H9 (cell line): ENCODE data around the gene TIPARP. TPM values are rescaled to one million over a fixed set of nuclear protein-coding genes. Genes with fewer than 3 reads are reported as not detected.

ENCODE experiments used
- DNase-seq: peaks from one replicate; pipeline ENCODE4 v3.0.0-alpha.2; 2017
- H2AFZ ChIP-seq: one replicate; pipeline ENCODE4 v1.6.1; 2013; ENCODE audit warnings: mild to moderate bottlenecking, low read length, control low read depth, moderate library complexity
- H2AK5ac ChIP-seq: 2 replicates; pipeline ENCODE4 v1.6.1; 2013; ENCODE audit warnings: low read length, control low read depth, mixed read lengths; ENCODE audit not compliant: insufficient read length
- H2BK120ac ChIP-seq: one replicate; pipeline ENCODE4 v1.6.1; 2013; ENCODE audit warnings: low read depth, mild to moderate bottlenecking, low read length, control low read depth, inconsistent platforms; ENCODE audit not compliant: poor library complexity, severe bottlenecking
- H2BK12ac ChIP-seq: 2 replicates; pipeline ENCODE4 v1.6.1; 2013; ENCODE audit warnings: low read length, control low read depth, mixed read lengths, low read depth; ENCODE audit not compliant: insufficient read length
- H2BK15ac ChIP-seq: 2 replicates; pipeline ENCODE4 v1.6.1; 2013; ENCODE audit warnings: low read depth, low read length, control low read depth
- H2BK20ac ChIP-seq: one replicate; pipeline ENCODE4 v1.6.1; 2013; ENCODE audit warnings: low read depth, mild to moderate bottlenecking, low read length, control low read depth, inconsistent platforms; ENCODE audit not compliant: poor library complexity, severe bottlenecking
- H2BK5ac ChIP-seq: 2 replicates; pipeline ENCODE4 v1.6.1; 2013; ENCODE audit warnings: low read length, control low read depth, mixed read lengths; ENCODE audit not compliant: insufficient read length
- H3K14ac ChIP-seq: 2 replicates; pipeline ENCODE4 v1.6.1; 2013; ENCODE audit warnings: low read length, control low read depth; ENCODE audit not compliant: insufficient read depth
- H3K18ac ChIP-seq: 2 replicates; pipeline ENCODE4 v1.6.1; 2013; ENCODE audit warnings: low read depth, mild to moderate bottlenecking, mixed read lengths, low read length, control low read depth; ENCODE audit not compliant: insufficient read length
- H3K23ac ChIP-seq: 2 replicates; pipeline ENCODE4 v1.6.1; 2013; ENCODE audit warnings: low read length, control low read depth, mixed read lengths, low read depth; ENCODE audit not compliant: insufficient read length
- H3K23me2 ChIP-seq: 2 replicates; pipeline ENCODE4 v1.6.1; 2013; ENCODE audit warnings: low read depth, mild to moderate bottlenecking, mixed read lengths, low read length, control low read depth; ENCODE audit not compliant: insufficient read length, poor library complexity, severe bottlenecking
- H3K27ac ChIP-seq: 2 replicates; pipeline ENCODE4 v1.5.1; 2013; ENCODE audit warnings: low read length, control low read depth, mixed read lengths, low read depth; ENCODE audit not compliant: insufficient read length
- H3K27me3 ChIP-seq: 2 replicates; pipeline ENCODE4 v1.6.1; 2013; ENCODE audit warnings: low read length, control low read depth, inconsistent platforms; ENCODE audit not compliant: insufficient read depth
- H3K4ac ChIP-seq: 2 replicates; pipeline ENCODE4 v1.6.1; 2013; ENCODE audit warnings: low read depth, mild to moderate bottlenecking, control low read depth, inconsistent platforms, low read length, moderate library complexity
- H3K4me1 ChIP-seq: 2 replicates; pipeline ENCODE4 v1.6.1; 2013; ENCODE audit warnings: low read length, control low read depth, inconsistent platforms; ENCODE audit not compliant: insufficient read depth
- H3K4me2 ChIP-seq: 2 replicates; pipeline ENCODE4 v1.6.1; 2013; ENCODE audit warnings: low read length, control low read depth, mixed read lengths; ENCODE audit not compliant: insufficient read length, insufficient read depth
- H3K56ac ChIP-seq: 2 replicates; pipeline ENCODE4 v1.6.1; 2013; ENCODE audit warnings: low read depth, mild to moderate bottlenecking, mixed read lengths, low read length, control low read depth; ENCODE audit not compliant: insufficient read length
- H3K79me1 ChIP-seq: 2 replicates; pipeline ENCODE4 v1.6.1; 2013; ENCODE audit warnings: low read depth, mild to moderate bottlenecking, moderate library complexity, low read length, control low read depth, inconsistent platforms; ENCODE audit not compliant: insufficient read depth, poor library complexity, severe bottlenecking
- H3K79me2 ChIP-seq: 2 replicates; pipeline ENCODE4 v1.6.1; 2013; ENCODE audit warnings: low read length, control low read depth, inconsistent platforms; ENCODE audit not compliant: insufficient read depth
- H3K9ac ChIP-seq: 2 replicates; pipeline ENCODE4 v1.6.1; 2013; ENCODE audit warnings: low read length, control low read depth, mixed read lengths; ENCODE audit not compliant: insufficient read length; ENCODE audit errors: extremely low read depth
- H3K9me3 ChIP-seq: one replicate; pipeline ENCODE4 v1.6.1; 2013; ENCODE audit warnings: low read depth, low read length, inconsistent platforms; ENCODE audit not compliant: control insufficient read depth
- H3T11ph ChIP-seq: one replicate; pipeline ENCODE4 v1.6.1; 2013; ENCODE audit warnings: mild to moderate bottlenecking, low read length, control low read depth, inconsistent platforms
- H4K20me1 ChIP-seq: one replicate; pipeline ENCODE4 v1.6.1; 2013; ENCODE audit not compliant: control insufficient read depth, insufficient read length, insufficient read depth
- H4K5ac ChIP-seq: 2 replicates; pipeline ENCODE4 v1.6.1; 2013; ENCODE audit warnings: low read depth, mild to moderate bottlenecking, mixed read lengths, low read length, control low read depth; ENCODE audit not compliant: insufficient read length
- H4K8ac ChIP-seq: replicated peaks from 2 replicates; pipeline ENCODE4 v1.6.1; 2013; ENCODE audit warnings: low read length, control low read depth, mixed read lengths, low read depth; ENCODE audit not compliant: insufficient read length
- H4K91ac ChIP-seq: 2 replicates; pipeline ENCODE4 v1.6.1; 2013; ENCODE audit warnings: low read depth, mild to moderate bottlenecking, moderate library complexity, mixed read lengths, low read length, control low read depth; ENCODE audit not compliant: insufficient read length
- H3K27ac Mint-ChIP-seq, 3 experiments: 2 replicates in 2 of 3; 3 replicates in 1 of 3; pipeline ENCODE4 v1.8.0; 2020 to 2021; ENCODE audit warnings: mixed read lengths in 3 of 3, mild to moderate bottlenecking in 1 of 3, moderate library complexity in 1 of 3
- H3K27me3 Mint-ChIP-seq: 2 replicates; pipeline ENCODE4 v1.8.0; 2021; ENCODE audit warnings: low read depth, mild to moderate bottlenecking, moderate library complexity, mixed read lengths
- H3K36me3 Mint-ChIP-seq, 3 experiments: 2 replicates in 2 of 3; 3 replicates in 1 of 3; pipeline ENCODE4 v1.8.0; 2020 to 2021; ENCODE audit warnings: low read depth in 3 of 3, mixed read lengths in 3 of 3; ENCODE audit not compliant: insufficient read depth in 1 of 3
- H3K4me1 Mint-ChIP-seq, 2 experiments: 2 replicates each; pipeline ENCODE4 v1.8.0; 2020; ENCODE audit warnings: mixed read lengths in 2 of 2
- H3K4me3 Mint-ChIP-seq, 2 experiments: 2 replicates in 1 of 2; 3 replicates in 1 of 2; pipeline ENCODE4 v1.8.0; 2020 to 2021; ENCODE audit warnings: mild to moderate bottlenecking in 2 of 2, mixed read lengths in 2 of 2, moderate library complexity in 1 of 2
- H3K9me3 Mint-ChIP-seq, 2 experiments: 2 replicates in 1 of 2; 3 replicates in 1 of 2; pipeline ENCODE4 v1.8.0; 2020; ENCODE audit warnings: mild to moderate bottlenecking in 2 of 2, mixed read lengths in 2 of 2, moderate library complexity in 1 of 2
- WGBS: extraction: QIAGEN DNeasy Blood & Tissue Kit; methylation state at CpG from one replicate; pipeline ENCODE4 v1.1.7; 2013; ENCODE audit warnings: missing lambda C conversion rate, low lambda C conversion rate, mixed read lengths; ENCODE audit not compliant: insufficient read length; ENCODE audit errors: extremely low coverage; 5-methylcytosine and 5-hydroxymethylcytosine counted together
- total RNA-seq: library from RNA; stranded (reverse); gene quantifications from 2 replicates; pipeline ENCODE4 v1.2.1, GENCODE V29; 2021
- TF ChIP-seq, protein P1 (sequence below): fragments of 200-600 bp; sonication (generic); conservative IDR thresholded peaks from 3 replicates; pipeline ENCODE4 v1.8.0; 2021; ENCODE audit warnings: antibody characterized with exemption, mild to moderate bottlenecking

The TIPARP gene
- total RNA-seq, 1 experiment from 2014 or later, result 5.9 TPM

- Histone ChIP-seq H2BK120ac (no peak overlapping the region), H2AK5ac (no peak overlapping the region), H4K20me1 (no peaks in the 10 kb centered on the region), H2AFZ (no peak overlapping the region), H3K79me2 (no peaks in the 10 kb centered on the region), H2BK5ac (no peak overlapping the region), H3K9me3 (no peaks in the 10 kb centered on the region), H4K8ac (no peak overlapping the region), H3K9ac (no peak overlapping the region), H2BK12ac (no peak overlapping the region), H4K91ac (no peak overlapping the region), H3K18ac (no peak overlapping the region), H2BK20ac (no peak overlapping the region), H3K27ac (no peak overlapping the region), H3K56ac (no peak overlapping the region), H3T11ph (no peak overlapping the region), H3K23me2 (no peaks in the 10 kb centered on the region), H3K23ac (no peak overlapping the region), H3K4me2 (no peak overlapping the region), H4K5ac (no peak overlapping the region), H3K14ac (no peak overlapping the region), H3K4me1 (peaks cover 3% of the 10 kb centered on the region; the same call in 1 of the 2 replicates), H3K79me1 (no peaks in the 10 kb centered on the region), H2BK15ac (no peak overlapping the region), H3K4ac (no peak overlapping the region), H3K27me3 (no peaks in the 10 kb centered on the region)
- Mint-ChIP-seq H3K9me3 (no peaks in the 10 kb centered on the region), H3K4me3 (no peak overlapping the region), H3K27ac (no peak overlapping the region), H3K4me1 (peaks cover 8 to 9% of the 10 kb centered on the region in 2 experiments), H3K36me3 (no peaks in the 10 kb centered on the region), H3K27me3 (no peaks in the 10 kb centered on the region)
- TF ChIP-seq, protein P1, sequence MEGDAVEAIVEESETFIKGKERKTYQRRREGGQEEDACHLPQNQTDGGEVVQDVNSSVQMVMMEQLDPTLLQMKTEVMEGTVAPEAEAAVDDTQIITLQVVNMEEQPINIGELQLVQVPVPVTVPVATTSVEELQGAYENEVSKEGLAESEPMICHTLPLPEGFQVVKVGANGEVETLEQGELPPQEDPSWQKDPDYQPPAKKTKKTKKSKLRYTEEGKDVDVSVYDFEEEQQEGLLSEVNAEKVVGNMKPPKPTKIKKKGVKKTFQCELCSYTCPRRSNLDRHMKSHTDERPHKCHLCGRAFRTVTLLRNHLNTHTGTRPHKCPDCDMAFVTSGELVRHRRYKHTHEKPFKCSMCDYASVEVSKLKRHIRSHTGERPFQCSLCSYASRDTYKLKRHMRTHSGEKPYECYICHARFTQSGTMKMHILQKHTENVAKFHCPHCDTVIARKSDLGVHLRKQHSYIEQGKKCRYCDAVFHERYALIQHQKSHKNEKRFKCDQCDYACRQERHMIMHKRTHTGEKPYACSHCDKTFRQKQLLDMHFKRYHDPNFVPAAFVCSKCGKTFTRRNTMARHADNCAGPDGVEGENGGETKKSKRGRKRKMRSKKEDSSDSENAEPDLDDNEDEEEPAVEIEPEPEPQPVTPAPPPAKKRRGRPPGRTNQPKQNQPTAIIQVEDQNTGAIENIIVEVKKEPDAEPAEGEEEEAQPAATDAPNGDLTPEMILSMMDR, result no peak
- no peak for DNase-seq
- WGBS, result no CpG with 5 or more reads among the region's 4 CpGs
Measured at GRCh38 chr3:156638271-156638670, 36.1 kb upstream of the TIPARP start.
